Femur (tissue), 1 donor: ENCODE measurements around the gene EPG5.
"Not testable (repeated sequence)": the region's sequence is repeated elsewhere in the genome, so short reads cannot be mapped to it uniquely, and the experiment has no call there.

Experiments
- DNase-seq: peaks from one replicate; pipeline ENCODE4 v3.0.0-alpha.2; 2017

Gene EPG5

DNA sequence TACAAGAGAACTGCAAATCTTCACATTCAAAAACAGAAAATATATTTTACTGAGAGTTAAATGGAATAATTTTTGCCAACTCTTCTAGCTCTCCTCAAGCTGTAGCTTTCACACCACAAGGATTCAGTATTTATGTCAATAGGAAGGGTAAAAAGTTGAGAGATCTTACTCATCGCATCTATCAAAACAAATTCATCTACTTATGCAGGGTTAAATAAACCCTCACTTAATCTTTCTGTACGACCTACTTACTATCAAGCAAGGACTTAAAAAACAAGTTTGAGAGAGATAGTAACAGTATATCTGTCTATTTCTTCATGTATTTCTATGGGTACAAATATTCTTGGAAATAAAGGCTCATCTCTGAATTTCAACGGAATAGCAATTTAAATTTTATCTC is 106.2 kb downstream of the EPG5 start:
- DNase-seq = no peak

DNA sequence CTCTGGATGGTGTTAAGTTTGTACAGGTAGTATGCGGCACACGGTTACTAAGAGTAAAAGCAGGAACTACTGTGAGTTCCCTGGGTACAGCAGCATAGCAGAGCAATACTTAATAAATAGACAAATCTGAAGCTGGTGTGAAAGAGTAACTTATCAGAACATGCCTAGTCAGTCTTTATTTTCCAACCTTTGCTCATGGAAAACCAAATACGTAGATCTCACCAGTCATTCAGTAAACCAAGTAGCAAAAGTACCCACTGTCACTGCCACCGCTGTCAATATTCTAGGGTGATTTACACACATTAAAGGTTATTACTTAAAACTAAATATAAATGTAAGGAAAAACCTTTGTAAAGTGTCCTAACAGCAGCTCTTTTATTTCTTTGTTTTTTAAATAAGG is 106.6 kb downstream of the EPG5 start:
- DNase-seq = no peak

DNA sequence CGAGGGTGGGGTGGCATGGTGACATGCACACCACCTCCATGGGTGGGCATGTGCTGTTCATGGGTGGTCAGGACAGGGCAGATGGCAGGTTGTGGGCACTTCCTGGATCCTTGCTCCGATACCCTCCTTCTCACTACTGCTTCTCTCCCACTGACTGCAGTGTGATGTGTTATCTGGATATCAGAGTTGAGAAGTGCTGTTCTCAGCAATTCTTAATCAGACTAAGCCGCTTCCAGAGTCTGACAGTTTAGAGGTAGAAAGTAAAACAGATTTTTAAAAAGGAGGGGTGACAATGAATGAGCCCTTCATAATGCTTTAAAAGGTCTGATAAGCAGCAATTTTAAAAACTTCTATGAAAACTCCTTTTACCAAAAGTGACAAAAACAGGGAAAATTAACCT is 107.8 kb downstream of the EPG5 start:
- DNase-seq = no peak

DNA sequence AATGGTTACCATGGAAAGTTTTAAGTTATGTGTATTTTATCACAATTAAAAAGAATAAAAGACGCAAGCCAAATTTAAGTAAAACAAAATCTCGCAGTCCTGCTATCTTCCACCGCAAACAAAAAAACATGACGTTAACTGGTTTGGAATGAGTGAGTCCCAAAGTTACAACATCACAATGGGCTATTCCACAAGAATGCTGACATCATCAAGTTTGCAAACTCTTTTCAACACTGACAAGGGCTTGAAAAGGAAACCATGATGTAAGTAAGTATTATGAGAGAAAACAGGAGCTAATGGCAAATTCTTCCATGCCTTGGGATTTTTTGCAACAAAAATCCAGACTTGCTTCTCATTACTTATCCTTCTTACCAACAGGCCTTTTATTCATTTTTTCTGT is 110.6 kb downstream of the EPG5 start:
- no peak for DNase-seq

DNA sequence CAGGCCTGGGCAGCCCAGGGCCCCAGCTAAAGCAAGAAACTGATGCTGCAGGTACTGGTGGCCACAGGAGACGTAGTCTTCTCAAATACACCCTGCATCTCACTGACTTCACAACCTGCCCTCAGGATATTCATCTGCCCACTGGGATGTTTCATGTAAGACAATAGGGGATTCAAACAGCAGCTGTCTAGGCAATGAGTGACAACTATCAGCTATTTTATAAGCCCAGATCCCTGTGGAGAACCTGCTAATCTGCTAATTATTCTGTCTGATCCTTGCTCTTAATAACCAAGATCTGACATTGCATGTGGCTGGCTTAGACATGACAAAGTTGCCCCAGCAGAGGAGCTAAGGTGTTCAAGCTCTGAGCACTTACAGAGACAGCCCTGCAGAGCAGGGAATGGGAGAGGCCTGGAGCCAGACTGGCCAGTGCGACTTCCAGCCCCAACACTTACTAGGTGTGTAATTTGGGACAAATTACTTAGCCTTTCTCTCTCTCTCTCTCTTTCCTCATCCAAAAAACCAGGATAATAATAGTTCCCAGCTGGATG is 113.0 kb downstream of the EPG5 start:
- DNase-seq = no peak

DNA sequence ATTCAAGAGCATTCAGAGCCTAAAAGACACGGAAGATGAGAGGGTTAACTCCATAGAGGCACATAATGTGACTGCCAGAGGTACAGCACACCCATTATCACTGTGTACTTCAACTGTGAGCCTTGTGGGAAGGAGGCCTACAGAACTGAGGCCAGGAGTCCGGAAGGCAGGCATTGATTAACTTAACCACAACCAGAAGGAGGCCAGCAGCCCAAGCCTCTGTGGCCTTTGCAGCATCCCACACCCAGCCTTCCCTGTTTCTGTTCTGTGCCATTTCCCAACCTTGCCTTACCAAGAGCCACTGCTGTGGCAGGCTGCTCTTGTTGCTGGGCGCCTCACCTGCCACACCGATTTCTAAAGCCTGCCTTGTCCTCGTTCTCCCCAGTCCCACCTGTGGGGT is 114.5 kb downstream of the EPG5 start:
- DNase-seq = no peak

DNA sequence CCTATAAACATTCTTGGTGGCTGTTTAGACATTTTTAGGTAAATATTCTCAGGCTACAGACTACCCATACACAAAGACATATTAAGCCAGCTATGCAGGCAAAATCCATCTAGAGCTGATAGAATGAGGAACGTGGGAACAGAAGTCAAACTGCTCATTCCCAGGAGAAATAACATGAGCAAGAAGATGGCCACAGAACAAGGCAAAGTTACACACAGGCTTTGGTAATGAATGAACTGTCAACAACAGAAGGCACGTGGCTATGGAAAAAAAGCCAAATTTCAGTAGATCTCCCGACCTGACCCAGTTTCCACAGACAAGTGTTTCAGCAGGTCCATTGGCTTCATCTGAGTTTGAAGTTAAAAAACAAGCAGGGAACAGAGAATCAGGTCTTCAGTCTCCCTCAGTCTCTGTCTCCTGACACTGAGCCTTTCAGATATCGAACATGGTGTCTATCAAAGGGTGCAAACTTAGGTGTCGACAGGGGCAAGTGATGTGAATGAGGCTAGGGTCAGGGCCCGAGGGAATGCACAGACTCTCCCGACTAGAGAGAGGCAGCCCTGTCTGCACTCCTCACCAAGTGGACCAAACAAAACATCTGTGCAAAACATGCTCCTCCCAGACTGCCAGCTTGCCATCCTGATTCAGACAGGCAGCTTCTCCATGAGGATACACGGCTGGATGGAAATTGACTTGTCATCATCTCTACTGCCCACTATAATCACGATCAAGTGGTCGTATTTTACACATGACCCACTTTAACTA is 115.8 kb downstream of the EPG5 start:
- no peak for DNase-seq

DNA sequence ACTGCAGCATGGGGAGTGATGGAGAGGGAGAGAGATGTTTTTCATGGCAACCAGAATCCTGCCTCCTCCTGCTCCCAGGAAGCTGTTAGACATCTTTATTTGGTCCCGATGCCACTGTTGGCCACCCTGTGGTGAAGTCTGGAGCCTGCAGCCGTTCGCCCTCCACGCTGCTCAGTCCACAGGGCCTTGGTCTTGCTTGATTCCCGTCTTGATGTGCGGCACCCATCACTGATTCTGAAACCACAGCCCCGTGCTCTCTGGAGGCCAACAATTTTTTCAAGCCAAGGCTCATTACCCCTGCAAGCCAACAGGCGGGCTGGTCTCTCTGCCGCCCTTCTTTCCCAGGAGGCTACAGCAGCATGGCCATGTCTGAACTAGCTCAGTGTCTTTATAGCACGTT is 117.1 kb downstream of the EPG5 start:
- DNase-seq = no peak

DNA sequence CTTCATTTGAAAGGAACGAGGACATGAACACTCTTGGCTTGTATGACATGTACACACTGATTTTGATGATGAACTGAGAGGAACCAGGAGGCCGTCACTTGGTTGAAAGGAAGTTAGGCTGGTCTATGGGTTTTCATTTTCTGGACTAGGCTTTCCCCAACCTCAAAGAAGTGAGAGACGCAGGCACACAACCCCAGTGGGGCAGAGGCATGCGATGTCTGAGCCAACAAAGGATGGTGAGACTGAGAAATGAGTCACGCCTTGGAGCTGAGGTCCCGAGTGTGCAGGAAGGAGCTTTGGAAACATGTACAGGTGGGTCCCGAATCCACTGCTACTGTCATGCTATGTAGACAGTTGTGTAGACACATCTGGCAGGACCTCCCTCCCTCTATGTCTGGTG is 117.6 kb downstream of the EPG5 start:
- DNase-seq = no peak

DNA sequence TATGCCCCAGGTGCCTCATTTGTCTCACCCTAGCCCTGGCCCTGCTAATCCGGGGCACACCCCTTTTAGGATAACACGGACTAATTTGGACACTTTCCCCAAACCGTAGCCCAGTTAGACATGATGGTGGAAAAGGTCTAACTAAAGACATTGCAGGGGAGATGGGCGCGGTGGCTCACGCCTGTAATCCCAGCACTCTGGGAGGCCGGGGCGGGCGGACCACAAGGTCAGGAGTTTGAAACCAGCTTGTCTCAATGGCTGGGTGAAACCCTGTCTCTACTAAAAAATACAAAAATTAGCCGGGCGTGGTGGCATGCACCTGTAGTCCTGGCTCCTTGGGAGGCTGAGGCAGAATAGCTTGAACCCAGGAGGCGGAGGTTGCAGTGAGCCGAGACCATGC is 118.5 kb downstream of the EPG5 start:
- not testable (repeated sequence) for DNase-seq

DNA sequence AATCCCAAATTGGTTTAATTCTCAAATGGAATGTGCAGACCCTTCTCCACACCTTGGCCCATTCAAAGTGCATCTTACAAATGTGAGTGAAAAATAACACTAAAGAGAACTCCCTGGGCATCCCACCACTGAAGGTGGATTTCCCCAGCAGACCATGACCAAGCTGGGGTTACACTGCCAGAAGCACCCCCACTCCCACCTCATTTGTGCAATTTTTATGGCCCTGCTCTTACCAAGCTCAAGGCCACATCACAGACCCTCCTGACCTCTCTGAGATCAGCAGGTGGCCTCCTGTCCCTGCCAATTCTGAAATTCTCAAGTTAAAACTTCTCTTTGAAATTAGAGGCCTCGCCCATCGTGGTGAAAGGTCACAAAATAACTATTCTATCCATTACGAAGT is 120.0 kb downstream of the EPG5 start:
- DNase-seq = no peak

DNA sequence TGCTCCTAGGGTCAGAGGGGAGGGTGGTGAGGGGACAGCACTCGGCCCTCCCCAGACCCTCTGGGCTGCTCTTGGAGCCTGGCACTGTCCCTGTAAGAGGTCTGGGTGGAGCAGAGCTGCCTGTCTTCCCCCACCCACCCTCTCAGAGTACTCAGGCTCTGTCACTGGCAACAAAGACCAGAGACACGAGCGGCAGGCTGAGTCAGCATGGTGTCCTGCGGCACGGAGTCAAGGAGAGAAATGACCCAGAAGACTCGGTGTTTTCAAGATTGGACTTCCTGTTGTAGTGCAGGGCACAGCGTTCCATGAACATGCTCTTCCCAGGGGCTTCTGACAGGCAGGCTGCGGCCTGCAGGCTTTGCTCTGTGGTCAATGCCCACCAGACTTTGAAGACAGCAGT is 121.7 kb downstream of the EPG5 start:
- no peak for DNase-seq

DNA sequence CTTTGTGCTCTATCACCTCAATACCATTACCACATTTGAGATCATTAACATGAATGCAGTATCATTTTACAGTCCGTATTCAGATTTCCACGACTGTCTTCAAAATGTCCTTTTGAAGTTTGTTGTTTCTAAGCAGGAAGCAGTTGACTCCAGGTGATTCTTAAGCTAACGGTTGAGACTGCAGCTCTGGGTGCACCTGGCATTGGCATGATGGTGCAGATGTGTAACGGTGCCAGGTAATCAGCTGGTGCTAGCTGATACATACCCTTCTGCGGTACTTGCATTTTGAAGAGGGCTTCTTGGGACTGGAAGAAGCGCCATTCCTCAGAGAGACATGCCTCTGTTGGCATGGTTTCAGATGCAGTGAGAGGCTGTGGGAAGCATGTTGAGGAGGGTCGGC is 122.2 kb downstream of the EPG5 start:
- DNase-seq = no peak

DNA sequence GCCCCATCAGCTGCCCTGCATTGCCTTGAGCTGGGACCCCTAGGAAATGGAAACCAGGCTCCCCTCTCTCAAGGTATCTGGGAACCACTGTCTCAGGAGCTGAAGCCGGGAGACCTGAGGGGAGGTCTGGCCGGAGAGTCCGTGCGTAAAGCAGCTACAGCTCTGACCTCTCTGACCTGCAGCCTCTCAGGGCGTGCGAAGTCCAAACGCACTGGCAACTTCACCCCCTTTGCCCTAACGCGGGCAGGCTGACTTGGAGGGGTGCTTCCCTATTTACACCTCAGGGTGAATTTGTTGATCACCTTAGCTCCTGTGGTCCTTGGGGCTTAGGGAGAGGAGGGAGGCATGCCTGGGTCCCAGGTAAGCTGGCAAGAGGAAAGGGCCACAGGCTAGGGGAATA is 124.1 kb downstream of the EPG5 start:
- DNase-seq = no peak

DNA sequence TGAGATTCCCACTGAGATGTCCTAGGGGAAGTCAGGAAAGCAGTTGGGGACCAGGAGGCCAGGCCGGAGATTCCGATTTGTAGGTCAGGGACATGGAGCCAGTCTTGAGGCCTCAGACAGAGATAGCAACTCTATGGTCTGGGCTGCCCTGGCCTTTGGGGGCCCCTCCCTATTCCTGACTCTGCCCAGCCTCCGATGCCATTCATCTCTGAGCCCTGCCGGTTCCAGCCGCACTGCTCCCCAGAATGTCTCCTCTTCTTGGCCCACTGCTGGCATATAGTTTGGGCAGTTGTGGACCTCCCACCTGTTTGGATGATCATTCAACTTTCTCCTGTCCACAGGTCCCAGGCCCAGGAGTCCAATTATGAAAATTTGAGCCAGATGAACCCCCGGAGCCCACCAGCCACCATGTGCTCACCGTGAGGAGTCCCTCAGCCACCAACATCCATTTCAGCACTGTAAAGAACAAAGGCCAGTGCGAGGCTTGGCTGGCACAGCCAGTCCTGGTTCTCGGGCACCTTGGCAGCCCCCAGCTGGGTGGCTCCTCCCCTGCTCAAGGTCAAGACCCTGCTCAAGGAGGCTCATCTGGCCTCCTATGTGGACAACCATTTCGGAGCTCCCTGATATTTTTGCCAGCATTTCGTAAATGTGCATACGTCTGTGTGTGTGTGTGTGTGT is 125.2 kb downstream of the EPG5 start:
- DNase-seq = no peak

DNA sequence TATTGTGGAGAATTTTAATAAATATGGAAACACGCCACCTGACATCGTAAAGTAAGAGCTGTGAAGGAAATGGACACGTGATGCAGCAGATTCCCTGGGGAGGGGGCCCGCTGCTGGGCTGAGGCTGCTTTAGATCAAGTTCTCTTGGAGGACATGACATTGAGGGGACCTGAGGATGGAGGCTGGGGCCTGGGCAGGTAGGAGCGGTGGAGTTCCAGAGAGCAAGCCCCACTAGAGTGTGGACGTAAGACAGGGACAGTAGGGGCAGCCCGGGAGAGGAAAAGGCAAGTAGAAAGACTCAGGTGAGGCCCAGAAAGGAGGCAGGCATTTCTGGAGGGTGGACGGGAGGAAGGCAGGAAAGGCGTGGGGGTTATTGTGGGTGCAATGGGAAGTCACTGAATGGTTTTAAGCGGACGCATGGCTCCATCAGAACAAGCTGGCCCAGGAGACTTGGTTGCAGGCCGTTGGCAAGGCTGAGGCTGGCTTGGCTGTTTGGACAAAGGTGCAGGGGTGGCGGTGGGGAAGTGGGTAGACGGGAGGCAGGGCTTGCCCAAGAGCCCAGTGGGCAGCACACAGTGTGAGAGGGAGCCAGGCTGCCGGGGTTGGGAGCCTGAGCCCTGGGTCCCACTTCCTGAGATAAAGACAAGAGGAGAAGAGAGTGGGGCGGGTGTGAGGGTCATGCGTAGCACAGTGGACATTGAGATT is 125.9 kb downstream of the EPG5 start:
- no peak for DNase-seq

DNA sequence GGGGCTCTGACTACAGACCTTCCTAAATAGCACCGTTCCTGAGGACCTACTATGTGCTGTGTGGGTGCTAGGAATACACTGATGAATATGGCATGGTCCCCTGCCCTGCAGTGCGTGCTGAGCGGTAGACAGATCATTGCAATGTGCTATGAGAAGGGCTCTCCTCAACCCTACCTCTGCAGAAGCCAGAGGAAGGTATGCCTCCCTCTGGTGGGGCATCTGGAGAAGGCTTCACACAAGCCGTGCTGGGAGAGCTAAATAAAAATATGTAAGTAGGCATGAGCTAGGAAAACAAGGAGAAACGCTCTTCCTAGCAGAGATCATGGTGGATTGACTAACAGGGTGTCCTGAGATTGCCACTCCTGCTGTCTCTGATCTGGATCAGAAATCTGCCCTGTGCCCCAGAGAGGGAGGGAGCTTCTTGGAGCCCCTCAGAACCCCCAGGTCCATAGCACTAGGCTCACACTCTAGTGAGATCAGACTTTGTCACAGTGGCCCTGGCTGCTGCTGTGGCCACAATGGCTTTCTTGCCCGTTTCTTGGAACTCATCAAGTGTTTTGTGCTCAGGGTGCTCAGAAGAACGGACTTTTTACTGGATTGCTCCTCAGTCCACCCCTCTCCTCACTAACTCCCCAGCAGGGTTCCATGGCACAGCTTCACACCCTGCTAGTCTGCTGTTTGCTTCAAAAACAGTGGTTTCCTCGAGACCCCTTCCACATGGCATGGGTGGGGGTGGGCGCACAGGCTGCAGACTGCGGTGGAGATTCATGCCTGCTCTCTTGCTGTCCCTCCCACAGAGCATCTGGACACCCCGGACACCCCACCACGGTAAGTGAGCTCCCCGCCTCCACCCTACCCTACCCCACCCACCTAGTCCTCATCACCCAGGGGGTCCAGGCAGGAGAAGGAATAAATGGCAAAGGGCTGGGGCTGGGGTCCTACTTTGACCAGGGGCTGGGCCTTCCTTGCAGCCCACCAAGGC is 127.4 kb downstream of the EPG5 start:
- DNase-seq = no peak

DNA sequence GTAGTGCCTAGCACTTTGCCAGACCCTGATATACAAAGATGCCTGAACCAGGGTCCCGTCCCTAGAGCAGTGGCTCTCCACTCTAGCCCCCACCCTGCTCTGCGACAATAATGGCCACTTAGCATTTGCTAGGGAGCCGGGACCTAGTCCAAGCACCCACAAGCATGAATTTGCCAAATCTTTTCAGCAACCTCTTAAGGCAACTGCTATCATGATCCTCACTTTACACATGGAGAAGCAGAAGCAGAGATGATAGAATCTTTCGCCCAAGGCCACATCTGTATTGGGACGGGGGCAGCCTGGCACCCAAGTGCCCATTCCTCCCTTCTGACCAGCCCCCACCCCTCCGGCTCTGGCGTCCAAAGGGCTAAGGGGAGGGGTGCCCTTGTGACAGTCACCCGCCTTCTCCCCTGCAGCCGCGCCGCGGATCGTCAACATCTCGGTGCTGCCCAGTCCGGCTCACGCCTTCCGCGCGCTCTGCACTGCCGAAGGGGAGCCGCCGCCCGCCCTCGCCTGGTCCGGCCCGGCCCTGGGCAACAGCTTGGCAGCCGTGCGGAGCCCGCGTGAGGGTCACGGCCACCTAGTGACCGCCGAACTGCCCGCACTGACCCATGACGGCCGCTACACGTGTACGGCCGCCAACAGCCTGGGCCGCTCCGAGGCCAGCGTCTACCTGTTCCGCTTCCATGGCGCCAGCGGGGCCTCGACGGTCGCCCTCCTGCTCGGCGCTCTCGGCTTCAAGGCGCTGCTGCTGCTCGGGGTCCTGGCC is 128.6 kb downstream of the EPG5 start:
- no peak for DNase-seq

DNA sequence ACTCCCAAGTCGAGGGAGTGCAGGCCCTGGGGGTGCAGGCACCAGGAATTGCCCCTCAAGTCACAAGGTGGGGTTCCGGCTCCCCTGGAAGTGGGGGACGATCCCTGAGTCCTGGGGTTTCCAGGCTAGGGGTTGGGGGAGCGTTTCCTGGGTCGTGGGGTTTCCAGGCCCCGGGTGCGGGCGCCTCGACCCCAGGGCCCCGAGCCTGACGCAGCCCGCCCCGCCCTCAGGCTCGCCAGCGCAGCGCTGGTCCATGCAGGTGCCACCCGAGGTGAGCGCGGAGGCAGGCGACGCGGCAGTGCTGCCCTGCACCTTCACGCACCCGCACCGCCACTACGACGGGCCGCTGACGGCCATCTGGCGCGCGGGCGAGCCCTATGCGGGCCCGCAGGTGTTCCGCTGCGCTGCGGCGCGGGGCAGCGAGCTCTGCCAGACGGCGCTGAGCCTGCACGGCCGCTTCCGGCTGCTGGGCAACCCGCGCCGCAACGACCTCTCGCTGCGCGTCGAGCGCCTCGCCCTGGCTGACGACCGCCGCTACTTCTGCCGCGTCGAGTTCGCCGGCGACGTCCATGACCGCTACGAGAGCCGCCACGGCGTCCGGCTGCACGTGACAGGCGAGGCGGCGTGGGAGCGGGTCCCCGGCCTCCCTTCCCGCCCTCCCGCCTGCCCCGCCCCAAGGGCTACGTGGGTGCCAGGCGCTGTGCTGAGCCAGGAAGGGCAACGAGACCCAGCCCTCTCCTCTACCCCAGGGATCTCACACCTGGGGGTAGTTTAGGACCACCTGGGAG is 129.7 kb downstream of the EPG5 start:
- peak; percentile 62 for DNase-seq

DNA sequence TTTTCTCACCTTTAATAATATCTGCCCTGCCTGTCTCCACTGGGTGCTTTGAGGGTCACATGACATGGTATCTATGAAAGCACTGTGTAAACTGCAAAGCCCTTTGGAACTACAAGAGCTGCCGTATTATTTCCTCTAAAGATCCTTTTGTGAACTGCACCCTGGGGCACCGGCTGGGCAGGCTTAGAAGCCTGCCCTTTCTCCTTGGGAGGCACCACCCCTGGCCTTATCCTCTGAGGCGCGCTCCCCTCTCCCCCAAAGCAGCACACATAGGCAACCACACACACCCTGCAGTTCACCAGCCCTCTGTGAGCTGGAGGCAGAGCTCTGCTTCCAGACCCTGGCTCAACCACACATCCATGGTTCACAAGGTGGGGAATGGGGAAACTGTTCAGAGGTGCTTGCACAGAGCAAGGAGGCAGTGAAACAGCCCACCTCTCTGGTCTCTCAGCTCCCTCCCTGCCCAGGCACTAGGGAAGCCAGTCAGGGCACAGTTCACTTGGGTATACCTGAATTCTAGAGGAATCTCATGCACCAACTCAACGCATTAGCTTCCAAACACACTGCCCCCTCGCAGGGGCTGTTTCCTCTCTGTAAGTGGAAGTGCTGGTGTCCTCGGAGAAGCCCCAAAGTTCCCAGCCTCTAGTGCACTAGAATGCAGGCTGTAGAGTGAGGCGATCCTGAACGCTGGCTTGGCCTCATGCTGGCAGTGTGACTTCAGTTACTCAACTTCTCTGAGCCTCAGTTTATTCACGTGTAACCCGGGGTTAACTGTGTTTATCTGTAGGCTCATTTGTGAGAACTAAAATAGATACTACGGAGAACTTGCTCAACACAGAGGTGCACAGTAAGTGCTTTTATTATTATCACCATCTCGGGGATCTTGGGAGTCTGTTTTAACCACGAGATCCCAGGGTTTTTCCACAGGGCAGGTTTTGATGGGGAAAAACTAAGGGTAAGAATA is 130.6 kb downstream of the EPG5 start:
- no peak for DNase-seq
